ENCODE results near the gene L2HGDH. TPM values are rescaled to one million over a fixed set of nuclear protein-coding genes. Genes with fewer than 3 reads are reported as not detected.

L2HGDH gene
- total RNA-seq, 1 donor from 2014 or later, result 16.8 TPM

GRCh38 chr14:50249136-50249775 lies 62.8 kb downstream of the L2HGDH start:
- Mint-ChIP-seq H3K27ac (ENCODE audit: unreplicated experiment) (no peak overlapping the region), H3K4me1 (no peaks in the 10 kb centered on the region), H3K27me3 (ENCODE audit: low read depth) (no peaks in the 10 kb centered on the region), H3K4me3 (no peak overlapping the region), H3K36me3 (ENCODE audit: low read depth) (peaks cover 9% of the 10 kb centered on the region), H3K9me3 (no peaks in the 10 kb centered on the region)
- no peak for TF ChIP-seq CTCF (conservative IDR thresholded peaks at IDR 0.05)
- no peak for DNase-seq (ENCODE audit: low read depth, low spot score)

GRCh38 chr14:50247245-50247644 lies 64.8 kb downstream of the L2HGDH start:
- Mint-ChIP-seq H3K27me3 (ENCODE audit: low read depth) (no peaks in the 10 kb centered on the region), H3K4me3 (no peak overlapping the region), H3K36me3 (ENCODE audit: low read depth) (peaks cover 2% of the 10 kb centered on the region), H3K4me1 (no peaks in the 10 kb centered on the region), H3K9me3 (no peaks in the 10 kb centered on the region), H3K27ac (ENCODE audit: unreplicated experiment) (no peak overlapping the region)
- no peak for DNase-seq (ENCODE audit: low read depth, low spot score)
- TF ChIP-seq CTCF (conservative IDR thresholded peaks at IDR 0.05), result no peak

GRCh38 chr14:50242566-50243310 lies 69.3 kb downstream of the L2HGDH start:
- no peak for TF ChIP-seq CTCF (conservative IDR thresholded peaks at IDR 0.05)
- Mint-ChIP-seq H3K36me3 (ENCODE audit: low read depth) (peaks cover 2% of the 10 kb centered on the region), H3K27me3 (ENCODE audit: low read depth) (no peaks in the 10 kb centered on the region), H3K9me3 (no peaks in the 10 kb centered on the region), H3K4me1 (no peaks in the 10 kb centered on the region), H3K4me3 (no peak overlapping the region), H3K27ac (ENCODE audit: unreplicated experiment) (no peak overlapping the region)
- DNase-seq (ENCODE audit: low read depth, low spot score), result no peak

GRCh38 chr14:50242096-50242495 lies 69.9 kb downstream of the L2HGDH start:
- H3K4me3 Mint-ChIP-seq, result no peak overlapping the region
- no peaks in the 10 kb centered on the region for H3K9me3 Mint-ChIP-seq
- no peak for TF ChIP-seq CTCF (conservative IDR thresholded peaks at IDR 0.05)
- no peak overlapping the region for H3K27ac Mint-ChIP-seq (ENCODE audit: unreplicated experiment)
- H3K36me3 Mint-ChIP-seq (ENCODE audit: low read depth), result peaks cover 2% of the 10 kb centered on the region
- no peak for DNase-seq (ENCODE audit: low read depth, low spot score)
- H3K27me3 Mint-ChIP-seq (ENCODE audit: low read depth), result no peaks in the 10 kb centered on the region
- no peaks in the 10 kb centered on the region for H3K4me1 Mint-ChIP-seq

GRCh38 chr14:50237427-50237826 lies 74.6 kb downstream of the L2HGDH start:
- TF ChIP-seq CTCF (conservative IDR thresholded peaks at IDR 0.05), result no peak
- Mint-ChIP-seq H3K27ac (ENCODE audit: unreplicated experiment) (no peak overlapping the region), H3K9me3 (no peaks in the 10 kb centered on the region), H3K36me3 (ENCODE audit: low read depth) (no peaks in the 10 kb centered on the region), H3K4me3 (no peak overlapping the region), H3K4me1 (peaks cover 5% of the 10 kb centered on the region), H3K27me3 (ENCODE audit: low read depth) (no peaks in the 10 kb centered on the region)
- no peak for DNase-seq (ENCODE audit: low read depth, low spot score)
